IPS-15b (cell line): ENCODE data around the gene IPPK.

ENCODE experiments used
- H3K27me3 ChIP-seq: one replicate; pipeline ENCODE4 v1.6.1; 2013; ENCODE audit warnings: low read length; ENCODE audit not compliant: control insufficient read depth, insufficient read depth
- H3K36me3 ChIP-seq: one replicate; pipeline ENCODE4 v1.6.1; 2013; ENCODE audit warnings: low read length; ENCODE audit not compliant: control insufficient read depth, insufficient read depth
- H3K4me1 ChIP-seq: one replicate; pipeline ENCODE4 v1.6.1; 2013; ENCODE audit warnings: mild to moderate bottlenecking, low read length; ENCODE audit not compliant: control insufficient read depth, insufficient read depth
- H3K4me3 ChIP-seq: one replicate; pipeline ENCODE4 v1.5.1; 2013; ENCODE audit warnings: low read depth, low read length
- H3K9ac ChIP-seq: one replicate; pipeline ENCODE4 v1.6.1; 2013; ENCODE audit warnings: low read depth, mild to moderate bottlenecking, low read length
- H3K9me3 ChIP-seq: one replicate; pipeline ENCODE4 v1.6.1; 2013; ENCODE audit warnings: mild to moderate bottlenecking, low read length; ENCODE audit not compliant: control insufficient read depth, insufficient read depth

Gene IPPK

GRCh38 chr9:92711844-92712243 lies 41.9 kb upstream of the IPPK start:
- H3K9me3 ChIP-seq, result no peaks in the 10 kb centered on the region
- H3K36me3 ChIP-seq, result peaks cover 34% of the 10 kb centered on the region
- no peak overlapping the region for H3K4me3 ChIP-seq
- no peak overlapping the region for H3K9ac ChIP-seq
- no peaks in the 10 kb centered on the region for H3K4me1 ChIP-seq
- no peaks in the 10 kb centered on the region for H3K27me3 ChIP-seq

- peaks cover 32% of the 10 kb centered on the region for H3K36me3 ChIP-seq
- no peak overlapping the region for H3K9ac ChIP-seq
- H3K4me1 ChIP-seq, result no peaks in the 10 kb centered on the region
- no peaks in the 10 kb centered on the region for H3K9me3 ChIP-seq
- no peak overlapping the region for H3K4me3 ChIP-seq
- H3K27me3 ChIP-seq, result no peaks in the 10 kb centered on the region
Observed at GRCh38 chr9:92711146-92711545, 41.2 kb upstream of the IPPK start.

GRCh38 chr9:92710368-92710767 lies 40.4 kb upstream of the IPPK start:
- Histone ChIP-seq H3K36me3 (peaks cover 24% of the 10 kb centered on the region), H3K4me1 (no peaks in the 10 kb centered on the region), H3K27me3 (no peaks in the 10 kb centered on the region), H3K9ac (no peak overlapping the region), H3K4me3 (no peak overlapping the region), H3K9me3 (no peaks in the 10 kb centered on the region)

- peaks cover 20% of the 10 kb centered on the region for H3K36me3 ChIP-seq
Observed at GRCh38 chr9:92709954-92710353, 40.0 kb upstream of the IPPK start.

GRCh38 chr9:92709240-92709639 lies 39.3 kb upstream of the IPPK start:
- no peaks in the 10 kb centered on the region for H3K4me1 ChIP-seq
- H3K9ac ChIP-seq, result no peak overlapping the region
- H3K4me3 ChIP-seq, result no peak overlapping the region
- no peaks in the 10 kb centered on the region for H3K9me3 ChIP-seq
- peaks cover 13% of the 10 kb centered on the region for H3K36me3 ChIP-seq
- no peaks in the 10 kb centered on the region for H3K27me3 ChIP-seq

More at GRCh38 chr9:92709954-92710353, 40.0 kb upstream of the IPPK start:
- Histone ChIP-seq H3K27me3 (no peaks in the 10 kb centered on the region), H3K9ac (no peak overlapping the region), H3K4me3 (no peak overlapping the region), H3K4me1 (no peaks in the 10 kb centered on the region), H3K9me3 (no peaks in the 10 kb centered on the region)

- H3K4me3 ChIP-seq, result no peak overlapping the region
- no peak overlapping the region for H3K9ac ChIP-seq
- no peaks in the 10 kb centered on the region for H3K27me3 ChIP-seq
- no peaks in the 10 kb centered on the region for H3K4me1 ChIP-seq
- no peaks in the 10 kb centered on the region for H3K9me3 ChIP-seq
- H3K36me3 ChIP-seq, result peaks cover 3% of the 10 kb centered on the region
Observed at GRCh38 chr9:92707530-92707929, 37.6 kb upstream of the IPPK start.

- H3K9ac ChIP-seq, result no peak overlapping the region
- H3K4me3 ChIP-seq, result no peak overlapping the region
Observed at GRCh38 chr9:92706218-92706940, 36.4 kb upstream of the IPPK start.

GRCh38 chr9:92704528-92704927 lies 34.6 kb upstream of the IPPK start:
- no peaks in the 10 kb centered on the region for H3K36me3 ChIP-seq
- no peaks in the 10 kb centered on the region for H3K4me1 ChIP-seq
- no peaks in the 10 kb centered on the region for H3K9me3 ChIP-seq
- H3K4me3 ChIP-seq, result no peak overlapping the region
- no peaks in the 10 kb centered on the region for H3K27me3 ChIP-seq
- H3K9ac ChIP-seq, result no peak overlapping the region

More at GRCh38 chr9:92706218-92706940, 36.4 kb upstream of the IPPK start:
- Histone ChIP-seq H3K36me3 (peaks cover 3% of the 10 kb centered on the region), H3K4me1 (no peaks in the 10 kb centered on the region), H3K27me3 (no peaks in the 10 kb centered on the region), H3K9me3 (no peaks in the 10 kb centered on the region)

GRCh38 chr9:92696619-92697018 lies 26.7 kb upstream of the IPPK start:
- Histone ChIP-seq H3K4me3 (no peak overlapping the region), H3K9me3 (no peaks in the 10 kb centered on the region), H3K27me3 (no peaks in the 10 kb centered on the region), H3K9ac (no peak overlapping the region), H3K36me3 (no peaks in the 10 kb centered on the region), H3K4me1 (no peaks in the 10 kb centered on the region)

- Histone ChIP-seq H3K9me3 (no peaks in the 10 kb centered on the region), H3K36me3 (no peaks in the 10 kb centered on the region), H3K9ac (no peak overlapping the region), H3K27me3 (no peaks in the 10 kb centered on the region), H3K4me3 (no peak overlapping the region), H3K4me1 (no peaks in the 10 kb centered on the region)
Observed at GRCh38 chr9:92686954-92687353, 17.0 kb upstream of the IPPK start.

GRCh38 chr9:92685022-92685421 lies 15.1 kb upstream of the IPPK start:
- Histone ChIP-seq H3K9me3 (no peaks in the 10 kb centered on the region), H3K27me3 (no peaks in the 10 kb centered on the region), H3K4me1 (no peaks in the 10 kb centered on the region), H3K9ac (no peak overlapping the region), H3K4me3 (no peak overlapping the region), H3K36me3 (no peaks in the 10 kb centered on the region)

GRCh38 chr9:92682269-92682668 lies 12.3 kb upstream of the IPPK start:
- no peak overlapping the region for H3K9ac ChIP-seq
- no peaks in the 10 kb centered on the region for H3K36me3 ChIP-seq
- no peaks in the 10 kb centered on the region for H3K27me3 ChIP-seq
- H3K4me3 ChIP-seq, result no peak overlapping the region
- H3K9me3 ChIP-seq, result no peaks in the 10 kb centered on the region
- peaks cover 5% of the 10 kb centered on the region for H3K4me1 ChIP-seq
